ENCODE results near the gene TIMM22.

Gene TIMM22

DNA sequence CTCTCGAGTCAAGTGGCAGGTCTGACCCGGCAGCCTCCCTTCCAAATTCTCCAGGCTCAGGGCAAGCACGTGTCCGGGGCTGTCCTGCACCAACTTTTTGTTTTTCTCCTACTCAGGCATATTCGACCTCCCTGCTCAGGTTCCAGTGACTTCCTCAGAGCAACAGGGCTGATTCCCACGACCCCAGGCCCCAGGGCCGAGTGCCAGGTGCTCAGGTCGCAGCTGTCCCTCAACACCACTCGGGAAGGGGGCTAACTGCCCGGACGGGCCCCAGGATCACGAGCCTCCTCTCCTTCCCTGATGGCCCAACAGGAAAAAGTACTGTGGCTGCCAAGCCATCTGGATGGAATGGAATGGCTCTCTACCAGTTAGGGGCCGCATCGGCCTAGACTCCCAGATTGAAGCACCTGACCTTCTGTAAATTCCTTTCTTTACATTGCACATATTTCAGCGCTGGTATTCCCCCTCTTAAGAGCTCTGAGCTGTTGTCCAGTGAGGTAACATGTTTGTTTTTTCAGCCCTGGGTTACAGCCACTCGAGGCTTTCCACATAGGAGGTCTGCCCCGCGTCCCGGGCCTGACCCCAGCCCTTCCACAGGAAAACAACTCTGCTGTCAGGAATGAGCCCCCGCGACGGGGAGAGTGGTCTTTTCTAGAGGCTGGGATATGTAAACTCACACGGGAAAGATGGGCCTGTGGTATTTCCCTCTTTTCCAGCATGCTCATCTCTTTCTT lies 42.3 kb upstream of the TIMM22 start:
- H3K4me3 ChIP-seq (ENCODE audit: low read depth, low read length): no peak overlapping the region
- TF ChIP-seq, protein P1, sequence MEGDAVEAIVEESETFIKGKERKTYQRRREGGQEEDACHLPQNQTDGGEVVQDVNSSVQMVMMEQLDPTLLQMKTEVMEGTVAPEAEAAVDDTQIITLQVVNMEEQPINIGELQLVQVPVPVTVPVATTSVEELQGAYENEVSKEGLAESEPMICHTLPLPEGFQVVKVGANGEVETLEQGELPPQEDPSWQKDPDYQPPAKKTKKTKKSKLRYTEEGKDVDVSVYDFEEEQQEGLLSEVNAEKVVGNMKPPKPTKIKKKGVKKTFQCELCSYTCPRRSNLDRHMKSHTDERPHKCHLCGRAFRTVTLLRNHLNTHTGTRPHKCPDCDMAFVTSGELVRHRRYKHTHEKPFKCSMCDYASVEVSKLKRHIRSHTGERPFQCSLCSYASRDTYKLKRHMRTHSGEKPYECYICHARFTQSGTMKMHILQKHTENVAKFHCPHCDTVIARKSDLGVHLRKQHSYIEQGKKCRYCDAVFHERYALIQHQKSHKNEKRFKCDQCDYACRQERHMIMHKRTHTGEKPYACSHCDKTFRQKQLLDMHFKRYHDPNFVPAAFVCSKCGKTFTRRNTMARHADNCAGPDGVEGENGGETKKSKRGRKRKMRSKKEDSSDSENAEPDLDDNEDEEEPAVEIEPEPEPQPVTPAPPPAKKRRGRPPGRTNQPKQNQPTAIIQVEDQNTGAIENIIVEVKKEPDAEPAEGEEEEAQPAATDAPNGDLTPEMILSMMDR (IDR thresholded peaks at IDR 0.05; ENCODE audit: control insufficient read depth, extremely low read depth, insufficient read depth): no peak
- DNase-seq (ENCODE audit: low read depth): no peak

DNA sequence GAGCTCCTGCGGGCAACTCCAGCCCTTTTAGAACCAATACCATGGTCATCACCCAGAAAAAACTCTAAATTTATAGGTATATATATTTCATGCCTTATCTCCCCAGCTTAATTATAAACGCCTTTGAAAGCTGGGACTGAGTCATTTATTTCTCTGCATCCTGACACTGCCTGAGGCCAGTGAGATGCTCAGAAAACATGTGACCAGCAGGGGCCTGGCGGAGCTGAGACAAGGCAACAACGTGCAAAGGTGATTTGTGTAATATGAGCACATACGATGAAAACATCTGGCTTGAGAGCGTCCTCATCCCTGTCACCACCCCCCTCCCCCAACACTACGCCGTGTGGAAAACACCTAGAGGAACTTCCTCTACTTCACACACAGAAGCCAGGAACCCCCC lies 40.0 kb upstream of the TIMM22 start:
- TF ChIP-seq, protein P1 (IDR thresholded peaks at IDR 0.05; ENCODE audit: control insufficient read depth, extremely low read depth, insufficient read depth): no peak
- H3K4me3 ChIP-seq (ENCODE audit: low read depth, low read length): no peak overlapping the region
- DNase-seq (ENCODE audit: low read depth): no peak

DNA sequence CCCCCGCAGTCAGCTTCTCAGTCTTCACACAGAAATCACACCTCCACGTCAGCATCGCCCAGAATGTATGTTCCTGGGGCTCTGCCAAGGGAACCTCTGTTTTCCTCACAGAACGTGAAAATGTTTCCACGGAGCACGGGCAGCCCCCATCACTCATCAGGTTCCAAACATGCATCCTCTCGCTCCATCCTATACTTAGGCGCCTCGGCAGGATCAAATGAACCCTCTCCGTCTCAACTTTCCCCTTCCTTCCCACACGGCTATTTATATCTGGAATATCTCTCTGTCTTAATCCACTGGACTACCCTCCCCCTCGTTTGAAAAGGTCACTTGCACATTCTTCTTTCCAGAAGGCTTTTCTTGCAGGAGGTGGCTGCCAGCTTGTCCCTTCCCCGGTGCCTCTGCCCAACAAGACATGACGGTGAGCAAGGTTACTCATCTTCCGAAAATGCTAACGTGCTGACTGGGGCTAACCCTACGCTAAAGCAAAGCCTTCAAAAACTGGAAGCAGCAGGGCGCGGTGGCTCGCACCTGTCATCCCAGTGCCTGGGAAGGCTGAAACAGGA lies 39.0 kb upstream of the TIMM22 start:
- DNase-seq (ENCODE audit: low read depth): no peak
- TF ChIP-seq, protein P1 (IDR thresholded peaks at IDR 0.05; ENCODE audit: control insufficient read depth, extremely low read depth, insufficient read depth): no peak
- no peak overlapping the region for H3K4me3 ChIP-seq (ENCODE audit: low read depth, low read length)

DNA sequence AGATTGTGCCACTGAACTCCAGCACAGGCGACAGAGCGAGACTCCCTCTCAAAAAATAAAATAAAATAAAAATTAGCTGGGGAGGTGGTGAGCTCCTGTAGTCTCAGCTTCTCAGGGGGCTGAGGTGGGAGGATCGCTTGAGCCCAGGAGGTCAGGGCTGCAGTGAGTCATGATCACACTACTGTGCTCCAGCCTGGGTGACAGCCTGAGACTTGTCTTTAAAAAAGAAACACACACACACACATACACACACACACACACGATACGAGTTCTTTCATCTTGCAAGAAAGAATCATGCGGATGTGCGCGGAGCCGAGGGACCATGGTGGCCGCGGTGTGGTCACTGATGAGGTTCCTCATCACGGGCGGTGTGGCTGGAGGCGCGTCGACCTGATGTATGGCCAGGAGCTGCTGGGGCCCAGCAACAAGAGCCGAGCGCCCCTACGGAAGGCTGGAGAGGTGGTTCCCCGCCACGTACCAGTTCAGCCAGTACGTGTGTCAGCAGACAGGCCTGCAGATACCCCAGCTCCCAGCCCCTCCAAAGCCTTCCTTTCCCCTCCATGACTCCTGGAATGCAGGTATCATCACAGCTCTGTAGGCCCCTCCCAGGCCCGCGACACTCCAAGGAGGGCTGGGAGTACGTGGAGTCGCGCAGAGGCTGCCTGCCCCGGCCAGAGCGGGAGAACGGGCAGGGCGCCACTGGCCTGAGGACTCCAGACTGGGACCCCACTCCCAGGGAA lies 38.0 kb upstream of the TIMM22 start:
- no peak for DNase-seq (ENCODE audit: low read depth)
- H3K4me3 ChIP-seq (ENCODE audit: low read depth, low read length): no peak overlapping the region
- TF ChIP-seq, protein P1 (IDR thresholded peaks at IDR 0.05; ENCODE audit: control insufficient read depth, extremely low read depth, insufficient read depth): no peak

DNA sequence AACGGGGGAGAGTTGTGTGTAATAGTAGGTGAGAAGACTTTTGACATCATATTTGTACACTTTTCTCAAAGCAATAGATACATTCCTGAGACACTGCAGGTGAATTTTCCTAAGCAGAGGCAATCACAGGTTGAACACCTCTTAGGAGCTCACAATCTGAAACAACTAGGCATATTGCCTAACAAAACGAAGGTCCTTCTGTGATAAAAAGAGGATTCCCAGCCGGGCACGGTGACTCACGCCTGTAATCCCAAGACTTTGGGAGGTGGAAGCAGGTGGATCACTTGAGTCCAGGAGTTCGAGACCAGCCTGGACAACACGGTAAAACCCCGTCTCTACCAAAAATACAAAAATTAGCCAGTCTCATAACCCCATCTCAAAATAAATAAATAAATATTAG lies 34.8 kb upstream of the TIMM22 start:
- no peak overlapping the region for H3K4me3 ChIP-seq (ENCODE audit: low read depth, low read length)
- DNase-seq (ENCODE audit: low read depth): no peak
- TF ChIP-seq, protein P1 (IDR thresholded peaks at IDR 0.05; ENCODE audit: control insufficient read depth, extremely low read depth, insufficient read depth): no peak

DNA sequence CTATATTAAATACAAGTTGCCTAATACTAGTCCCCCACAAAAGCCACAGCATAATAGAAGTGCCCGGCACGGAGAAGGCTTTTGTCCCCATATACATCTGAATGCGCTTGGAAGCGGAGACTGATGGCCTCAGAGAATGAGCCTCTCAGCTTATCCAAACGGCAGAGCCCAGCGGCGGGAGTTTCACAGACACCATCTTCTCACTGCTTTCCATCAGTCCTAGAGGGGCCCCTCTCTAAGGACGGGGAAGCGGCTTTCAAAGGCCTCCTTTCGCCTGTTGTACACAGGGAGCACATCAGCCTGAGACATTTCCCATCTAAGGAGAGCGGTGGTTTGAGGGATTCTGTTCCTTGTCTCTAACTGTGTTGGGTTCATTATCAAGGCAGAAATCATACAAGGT lies 34.3 kb upstream of the TIMM22 start:
- TF ChIP-seq, protein P1 (IDR thresholded peaks at IDR 0.05; ENCODE audit: control insufficient read depth, extremely low read depth, insufficient read depth): no peak
- DNase-seq (ENCODE audit: low read depth): no peak
- H3K4me3 ChIP-seq (ENCODE audit: low read depth, low read length): no peak overlapping the region
